UCSD-AML1 (cell line): ENCODE data around the gene TBX10.

ENCODE experiments used
- DNase-seq: peaks from one replicate; lab custom pipeline; 2025; ENCODE audit not compliant: unreplicated experiment; lab: John Stamatoyannopoulos, UW

The TBX10 gene

GRCh38 chr11:67617243-67617953 lies 22.2 kb downstream of the TBX10 start:
- no peak for DNase-seq

GRCh38 chr11:67616431-67617242 lies 22.9 kb downstream of the TBX10 start:
- DNase-seq = no peak

- DNase-seq = no peak
These were observed 23.7 kb downstream of the TBX10 start for GRCh38 chr11:67615728-67616430.

- DNase-seq = peak; percentile 55
These were observed 24.5 kb downstream of the TBX10 start for GRCh38 chr11:67614730-67615714.

- peak; percentile 37 for DNase-seq
These were observed 25.4 kb downstream of the TBX10 start for GRCh38 chr11:67613960-67614715.

GRCh38 chr11:67613313-67613959 lies 26.1 kb downstream of the TBX10 start:
- DNase-seq = no peak

GRCh38 chr11:67612751-67613150 lies 26.8 kb downstream of the TBX10 start:
- no peak for DNase-seq

GRCh38 chr11:67611704-67612587 lies 27.6 kb downstream of the TBX10 start:
- no peak for DNase-seq

GRCh38 chr11:67611165-67611564 lies 28.4 kb downstream of the TBX10 start:
- DNase-seq = no peak

GRCh38 chr11:67610302-67610868 lies 29.2 kb downstream of the TBX10 start:
- no peak for DNase-seq

GRCh38 chr11:67609316-67609715 lies 30.2 kb downstream of the TBX10 start:
- DNase-seq = no peak

- DNase-seq = no peak
These were observed 31.1 kb downstream of the TBX10 start for GRCh38 chr11:67608486-67608885.

- no peak for DNase-seq
These were observed 32.1 kb downstream of the TBX10 start for GRCh38 chr11:67607507-67607906.

- DNase-seq = peak; percentile 95
These were observed 32.9 kb downstream of the TBX10 start, which contains the start of gene NDUFV1 for GRCh38 chr11:67606492-67607295. Gene NDUFV1, plus strand, starts transcription at chr11:67606936. Its CDS starts 69 bp downstream, at chr11:67607005.

- no peak for DNase-seq
These were observed 33.5 kb downstream of the TBX10 start for GRCh38 chr11:67606093-67606491.

GRCh38 chr11:67605231-67606011 lies 34.1 kb downstream of the TBX10 start:
- no peak for DNase-seq
